Osteoblast (primary cell): ENCODE data around the gene CHD2. TPM values are rescaled to one million over a fixed set of nuclear protein-coding genes. Genes with fewer than 3 reads are reported as not detected.

Experiments used
- DNase-seq: peaks from one replicate; pipeline ENCODE4 v3.0.0; 2011; ENCODE audit warnings: low spot score, mixed read lengths; ENCODE audit not compliant: insufficient read length; ENCODE audit errors: missing footprints
- H2AFZ ChIP-seq: 2 replicates; pipeline ENCODE4 v1.6.0; 2011; ENCODE audit warnings: mild to moderate bottlenecking, low read length
- H3K27ac ChIP-seq: 2 replicates; pipeline ENCODE4 v1.5.1; 2011; ENCODE audit warnings: mild to moderate bottlenecking, low read depth, low read length, moderate library complexity
- H3K27me3 ChIP-seq: 2 replicates; pipeline ENCODE4 v1.6.0; 2012; ENCODE audit warnings: mild to moderate bottlenecking, control low read depth, inconsistent platforms, low read length, moderate library complexity; ENCODE audit not compliant: insufficient read depth
- H3K36me3 ChIP-seq: 2 replicates; pipeline ENCODE4 v1.5.1; 2011; ENCODE audit warnings: mild to moderate bottlenecking, low read length, control low read depth, moderate library complexity; ENCODE audit not compliant: insufficient read depth
- H3K4me1 ChIP-seq: 2 replicates; pipeline ENCODE4 v1.5.1; 2011; ENCODE audit warnings: mild to moderate bottlenecking, low read length, control low read depth, moderate library complexity; ENCODE audit not compliant: insufficient read depth
- H3K4me2 ChIP-seq: 2 replicates; pipeline ENCODE4 v1.6.0; 2011; ENCODE audit warnings: mild to moderate bottlenecking, low read length; ENCODE audit not compliant: insufficient read depth
- H3K4me3 ChIP-seq: fragments of 200-600 bp; sonication (generic); 3 replicates; pipeline ENCODE4 v1.5.1; 2012; ENCODE audit warnings: mild to moderate bottlenecking, low read length, inconsistent platforms; ENCODE audit not compliant: insufficient read depth
- H3K79me2 ChIP-seq: 2 replicates; pipeline ENCODE4 v1.6.0; 2012; ENCODE audit warnings: mild to moderate bottlenecking, low read length, control low read depth, inconsistent platforms; ENCODE audit not compliant: insufficient read depth
- H3K9me3 ChIP-seq: 2 replicates; pipeline ENCODE4 v1.5.1; 2011; ENCODE audit warnings: low read depth, low read length, control low read depth
- H4K20me1 ChIP-seq: 2 replicates; pipeline ENCODE4 v1.6.0; 2012; ENCODE audit warnings: mild to moderate bottlenecking, low read length, control low read depth; ENCODE audit not compliant: insufficient read depth
- CTCF ChIP-seq: IDR thresholded peaks from 2 replicates; pipeline ENCODE4 v1.5.1; 2011; ENCODE audit warnings: mild to moderate bottlenecking, low read depth, low read length, moderate library complexity; ENCODE audit errors: extremely low read depth
- total RNA-seq: library from RNA; depleted of rRNA; stranded (reverse); fragments of >200 nt; gene quantifications from 2 replicates; pipeline ENCODE4 v1.2.3, GENCODE V29; 2012

Gene CHD2
- 94.0 and 98.8 TPM in 2 replicates for total RNA-seq

GRCh38 chr15:92899948-92900730 lies at the start of gene CHD2:
Gene CHD2 (plus strand): TSS chr15:92900324. CDS start chr15:92901238, 914 bp downstream.
- Histone ChIP-seq H3K4me2 (peak within 1 kb of the TSS; percentile 94), H3K9me3 (no peaks in the 10 kb centered on the region), H3K27ac (peak within 1 kb of the TSS; percentile 100), H3K4me1 (peaks cover 18% of the 10 kb centered on the region), H4K20me1 (no peaks in the 10 kb centered on the region), H3K36me3 (peaks cover 33% of the 10 kb centered on the region), H3K4me3 (peak within 1 kb of the TSS; percentile 83), H3K27me3 (no peaks in the 10 kb centered on the region), H2AFZ (no peak within 1 kb of the TSS), H3K79me2 (peaks cover 97% of the 10 kb centered on the region)
- no peak for TF ChIP-seq CTCF
- DNase-seq: peak; percentile 74

GRCh38 chr15:92853222-92853621 lies 46.9 kb upstream of the CHD2 start:
- H3K79me2 ChIP-seq: no peaks in the 10 kb centered on the region
- H4K20me1 ChIP-seq: no peaks in the 10 kb centered on the region
- DNase-seq: no peak
- H2AFZ ChIP-seq: no peak overlapping the region
- H3K9me3 ChIP-seq: no peaks in the 10 kb centered on the region
- H3K4me2 ChIP-seq: no peak overlapping the region
- no peaks in the 10 kb centered on the region for H3K36me3 ChIP-seq
- no peaks in the 10 kb centered on the region for H3K27me3 ChIP-seq
- no peak overlapping the region for H3K27ac ChIP-seq
- H3K4me1 ChIP-seq: peaks cover 7% of the 10 kb centered on the region
- no peak overlapping the region for H3K4me3 ChIP-seq
- no peak for TF ChIP-seq CTCF

GRCh38 chr15:92861742-92862141 lies 38.4 kb upstream of the CHD2 start:
- TF ChIP-seq CTCF: no peak
- no peaks in the 10 kb centered on the region for H3K79me2 ChIP-seq
- DNase-seq: no peak
- H3K36me3 ChIP-seq: no peaks in the 10 kb centered on the region
- no peaks in the 10 kb centered on the region for H3K27me3 ChIP-seq
- no peaks in the 10 kb centered on the region for H4K20me1 ChIP-seq
- no peak overlapping the region for H3K4me3 ChIP-seq
- H3K4me1 ChIP-seq: no peaks in the 10 kb centered on the region
- H3K27ac ChIP-seq: no peak overlapping the region
- no peak overlapping the region for H3K4me2 ChIP-seq
- H2AFZ ChIP-seq: no peak overlapping the region
- no peaks in the 10 kb centered on the region for H3K9me3 ChIP-seq

- Histone ChIP-seq H2AFZ (no peak overlapping the region), H3K4me3 (no peak overlapping the region), H3K9me3 (no peaks in the 10 kb centered on the region), H3K79me2 (no peaks in the 10 kb centered on the region), H3K4me1 (peaks cover 4% of the 10 kb centered on the region), H3K4me2 (no peak overlapping the region), H3K36me3 (no peaks in the 10 kb centered on the region), H3K27me3 (no peaks in the 10 kb centered on the region), H3K27ac (no peak overlapping the region), H4K20me1 (no peaks in the 10 kb centered on the region)
- no peak for DNase-seq
- TF ChIP-seq CTCF: no peak
Measured at GRCh38 chr15:92864127-92864814, 35.9 kb upstream of the CHD2 start.
